ENCODE measurements around the gene REL. TPM values are rescaled to one million over a fixed set of nuclear protein-coding genes. Genes with fewer than 3 reads are reported as not detected.

Gene REL
- total RNA-seq, 1 experiment from 2014 or later, result 10.0 TPM

DNA sequence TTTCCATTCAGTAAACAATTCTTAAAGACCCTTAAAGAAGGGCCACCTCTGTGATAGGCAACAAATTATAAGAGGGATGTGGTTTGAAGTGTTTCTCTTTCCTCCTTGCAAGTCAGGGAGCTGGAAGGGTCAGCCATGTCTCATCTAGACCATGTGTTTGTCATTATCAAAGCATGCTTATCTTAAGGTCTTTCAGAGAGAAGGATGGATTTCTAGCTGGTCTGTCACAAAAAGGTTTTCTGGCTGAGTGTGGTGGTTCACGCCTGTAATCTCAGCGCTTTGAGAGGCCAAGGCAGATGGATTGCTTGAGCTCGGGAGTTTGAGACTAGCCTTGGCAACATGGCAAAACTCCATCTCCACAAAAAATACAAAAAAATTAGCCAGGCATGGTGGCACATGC, 77.0 kb downstream of the REL start:
- Histone ChIP-seq H3K36me3 (ENCODE audit: control insufficient read depth, insufficient read depth, low read length) (no peaks in the 10 kb centered on the region), H3K4me3 (ENCODE audit: low read depth in 2 of 2, low read length in 2 of 2) (no peak overlapping the region), H3K9me3 (ENCODE audit: control insufficient read depth, insufficient read depth, low read depth, low read length) (no peaks in the 10 kb centered on the region), H3K27me3 (ENCODE audit: control insufficient read depth, insufficient read depth, low read length) (no peaks in the 10 kb centered on the region), H3K27ac (ENCODE audit: low read length) (no peak overlapping the region), H3K4me1 (ENCODE audit: control insufficient read depth, insufficient read depth, low read length) (no peaks in the 10 kb centered on the region)
- intact Hi-C loops (cut with micrococcal nuclease; ENCODE audit: unreplicated experiment), result no loop called here
- no peak for TF ChIP-seq SIN3A (IDR thresholded peaks at IDR 0.05; ENCODE audit: borderline replicate concordance, insufficient read depth, low read depth, low read length)
- no peak for DNase-seq (ENCODE audit: low read depth, low spot score)
- ATAC-seq, result no peak
- ChIA-PET POLR2A (no interaction called here), CTCF (no interaction called here)
- in situ Hi-C loops (cut with HindIII; ENCODE audit: low pct_unique_long_range_greater_than_20kb, low sequenced_read_pairs), result no loop called here
- no TSS peak for BruUV-seq (replicated peaks)

DNA sequence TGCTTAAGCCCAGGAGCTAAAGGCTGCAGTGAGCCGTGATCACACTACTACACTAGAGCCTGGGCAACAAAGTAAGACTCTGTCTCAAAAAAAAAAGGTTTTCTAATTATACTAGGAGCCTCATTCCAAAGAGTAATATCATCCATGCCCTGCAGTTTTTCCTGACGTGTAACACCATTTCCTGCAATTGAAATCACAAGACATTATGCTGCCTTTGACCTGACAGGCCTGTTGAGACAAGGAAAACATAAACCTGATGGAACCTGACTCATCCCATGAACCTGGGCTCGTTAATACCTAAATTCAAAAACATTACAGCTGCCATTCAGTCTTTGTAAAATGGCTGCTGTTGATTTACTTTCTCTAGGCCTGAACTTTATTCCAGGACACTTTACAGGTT, 77.4 kb downstream of the REL start:
- H3K27ac ChIP-seq (ENCODE audit: low read length), result no peak overlapping the region
- no TSS peak for BruUV-seq (replicated peaks)
- H3K36me3 ChIP-seq (ENCODE audit: control insufficient read depth, insufficient read depth, low read length), result no peaks in the 10 kb centered on the region
- TF ChIP-seq TCF7L2 (IDR thresholded peaks at IDR 0.05; ENCODE audit: low read depth, low read length) (no peak), POLR2AphosphoS5 (IDR thresholded peaks at IDR 0.05; ENCODE audit: low read depth, low read length) (no peak), SIN3A (IDR thresholded peaks at IDR 0.05; ENCODE audit: borderline replicate concordance, insufficient read depth, low read depth, low read length) (no peak)
- TF ChIP-seq, protein P1, sequence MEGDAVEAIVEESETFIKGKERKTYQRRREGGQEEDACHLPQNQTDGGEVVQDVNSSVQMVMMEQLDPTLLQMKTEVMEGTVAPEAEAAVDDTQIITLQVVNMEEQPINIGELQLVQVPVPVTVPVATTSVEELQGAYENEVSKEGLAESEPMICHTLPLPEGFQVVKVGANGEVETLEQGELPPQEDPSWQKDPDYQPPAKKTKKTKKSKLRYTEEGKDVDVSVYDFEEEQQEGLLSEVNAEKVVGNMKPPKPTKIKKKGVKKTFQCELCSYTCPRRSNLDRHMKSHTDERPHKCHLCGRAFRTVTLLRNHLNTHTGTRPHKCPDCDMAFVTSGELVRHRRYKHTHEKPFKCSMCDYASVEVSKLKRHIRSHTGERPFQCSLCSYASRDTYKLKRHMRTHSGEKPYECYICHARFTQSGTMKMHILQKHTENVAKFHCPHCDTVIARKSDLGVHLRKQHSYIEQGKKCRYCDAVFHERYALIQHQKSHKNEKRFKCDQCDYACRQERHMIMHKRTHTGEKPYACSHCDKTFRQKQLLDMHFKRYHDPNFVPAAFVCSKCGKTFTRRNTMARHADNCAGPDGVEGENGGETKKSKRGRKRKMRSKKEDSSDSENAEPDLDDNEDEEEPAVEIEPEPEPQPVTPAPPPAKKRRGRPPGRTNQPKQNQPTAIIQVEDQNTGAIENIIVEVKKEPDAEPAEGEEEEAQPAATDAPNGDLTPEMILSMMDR (IDR thresholded peaks at IDR 0.05), result no peak
- TF ChIP-seq, protein P2, sequence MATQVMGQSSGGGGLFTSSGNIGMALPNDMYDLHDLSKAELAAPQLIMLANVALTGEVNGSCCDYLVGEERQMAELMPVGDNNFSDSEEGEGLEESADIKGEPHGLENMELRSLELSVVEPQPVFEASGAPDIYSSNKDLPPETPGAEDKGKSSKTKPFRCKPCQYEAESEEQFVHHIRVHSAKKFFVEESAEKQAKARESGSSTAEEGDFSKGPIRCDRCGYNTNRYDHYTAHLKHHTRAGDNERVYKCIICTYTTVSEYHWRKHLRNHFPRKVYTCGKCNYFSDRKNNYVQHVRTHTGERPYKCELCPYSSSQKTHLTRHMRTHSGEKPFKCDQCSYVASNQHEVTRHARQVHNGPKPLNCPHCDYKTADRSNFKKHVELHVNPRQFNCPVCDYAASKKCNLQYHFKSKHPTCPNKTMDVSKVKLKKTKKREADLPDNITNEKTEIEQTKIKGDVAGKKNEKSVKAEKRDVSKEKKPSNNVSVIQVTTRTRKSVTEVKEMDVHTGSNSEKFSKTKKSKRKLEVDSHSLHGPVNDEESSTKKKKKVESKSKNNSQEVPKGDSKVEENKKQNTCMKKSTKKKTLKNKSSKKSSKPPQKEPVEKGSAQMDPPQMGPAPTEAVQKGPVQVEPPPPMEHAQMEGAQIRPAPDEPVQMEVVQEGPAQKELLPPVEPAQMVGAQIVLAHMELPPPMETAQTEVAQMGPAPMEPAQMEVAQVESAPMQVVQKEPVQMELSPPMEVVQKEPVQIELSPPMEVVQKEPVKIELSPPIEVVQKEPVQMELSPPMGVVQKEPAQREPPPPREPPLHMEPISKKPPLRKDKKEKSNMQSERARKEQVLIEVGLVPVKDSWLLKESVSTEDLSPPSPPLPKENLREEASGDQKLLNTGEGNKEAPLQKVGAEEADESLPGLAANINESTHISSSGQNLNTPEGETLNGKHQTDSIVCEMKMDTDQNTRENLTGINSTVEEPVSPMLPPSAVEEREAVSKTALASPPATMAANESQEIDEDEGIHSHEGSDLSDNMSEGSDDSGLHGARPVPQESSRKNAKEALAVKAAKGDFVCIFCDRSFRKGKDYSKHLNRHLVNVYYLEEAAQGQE (IDR thresholded peaks at IDR 0.05; ENCODE audit: insufficient read depth in 1 of 2, low read depth in 2 of 2, low read length in 1 of 2), result no peak
- no peaks in the 10 kb centered on the region for H3K9me3 ChIP-seq (ENCODE audit: control insufficient read depth, insufficient read depth, low read depth, low read length)
- no peaks in the 10 kb centered on the region for H3K4me1 ChIP-seq (ENCODE audit: control insufficient read depth, insufficient read depth, low read length)
- ChIA-PET POLR2A (no interaction called here), CTCF (no interaction called here)
- intact Hi-C loops (cut with micrococcal nuclease; ENCODE audit: unreplicated experiment) (no loop called here), in situ Hi-C loops (cut with HindIII; ENCODE audit: low pct_unique_long_range_greater_than_20kb, low sequenced_read_pairs) (no loop called here)
- H3K27me3 ChIP-seq (ENCODE audit: control insufficient read depth, insufficient read depth, low read length), result no peaks in the 10 kb centered on the region
- ATAC-seq, result no peak
- DNase-seq (ENCODE audit: low read depth, low spot score), result no peak
- no peak overlapping the region for H3K4me3 ChIP-seq (ENCODE audit: low read depth in 2 of 2, low read length in 2 of 2)

DNA sequence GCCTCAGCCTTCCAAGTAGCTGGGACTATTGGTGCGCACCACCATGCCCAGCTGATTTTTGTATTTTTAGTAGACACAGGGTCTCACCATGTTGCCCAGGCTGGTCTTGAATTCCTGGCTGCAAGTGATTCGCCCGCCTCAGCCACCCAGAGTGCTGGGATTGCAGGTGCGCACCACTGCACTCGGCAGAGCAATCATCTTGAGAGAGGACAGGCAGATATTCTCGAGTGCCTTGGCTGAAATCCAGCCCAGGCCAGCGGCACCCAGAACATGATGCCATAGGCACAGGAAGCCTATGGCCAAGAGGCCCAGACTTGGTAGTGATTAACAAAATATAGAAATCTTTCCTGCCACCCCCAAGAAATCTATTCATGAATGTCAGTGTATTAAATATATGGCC, 78.1 kb downstream of the REL start:
- no peak for ATAC-seq
- H3K27ac ChIP-seq (ENCODE audit: low read length), result no peak overlapping the region
- BruUV-seq (replicated peaks), result no TSS peak
- ChIA-PET CTCF (no interaction called here), POLR2A (no interaction called here)
- intact Hi-C loops (cut with micrococcal nuclease; ENCODE audit: unreplicated experiment), result no loop called here
- H3K4me3 ChIP-seq (ENCODE audit: low read depth in 2 of 2, low read length in 2 of 2), result no peak overlapping the region
- no peaks in the 10 kb centered on the region for H3K4me1 ChIP-seq (ENCODE audit: control insufficient read depth, insufficient read depth, low read length)
- H3K36me3 ChIP-seq (ENCODE audit: control insufficient read depth, insufficient read depth, low read length), result no peaks in the 10 kb centered on the region
- no peak for DNase-seq (ENCODE audit: low read depth, low spot score)
- in situ Hi-C loops (cut with HindIII; ENCODE audit: low pct_unique_long_range_greater_than_20kb, low sequenced_read_pairs), result no loop called here
- H3K27me3 ChIP-seq (ENCODE audit: control insufficient read depth, insufficient read depth, low read length), result no peaks in the 10 kb centered on the region
- TF ChIP-seq, protein P2 (IDR thresholded peaks at IDR 0.05; ENCODE audit: insufficient read depth in 1 of 2, low read depth in 2 of 2, low read length in 1 of 2), result no peak
- TF ChIP-seq, protein P1 (IDR thresholded peaks at IDR 0.05), result no peak
- no peak for TF ChIP-seq SIN3A (IDR thresholded peaks at IDR 0.05; ENCODE audit: borderline replicate concordance, insufficient read depth, low read depth, low read length)
- no peak for TF ChIP-seq TCF7L2 (IDR thresholded peaks at IDR 0.05; ENCODE audit: low read depth, low read length)
- no peak for TF ChIP-seq POLR2AphosphoS5 (IDR thresholded peaks at IDR 0.05; ENCODE audit: low read depth, low read length)
- H3K9me3 ChIP-seq (ENCODE audit: control insufficient read depth, insufficient read depth, low read depth, low read length), result no peaks in the 10 kb centered on the region
